H1 (cell line): ENCODE measurements around the gene RPSA. TPM values are rescaled to one million over a fixed set of nuclear protein-coding genes. Genes with fewer than 3 reads are reported as not detected.

Source experiments
- BACH1 ChIP-seq: IDR thresholded peaks from 2 replicates; pipeline ENCODE4 v1.6.1; 2012; ENCODE audit warnings: low read length, improper control_type of control experiment
- CHD7 ChIP-seq: fragments of 300-600 bp; sonication (generic); IDR thresholded peaks from 2 replicates; pipeline ENCODE4 v1.7.1; 2012; ENCODE audit warnings: low read length, moderate library complexity, mild to moderate bottlenecking, inconsistent platforms; ENCODE audit not compliant: insufficient replicate concordance
- FOSL1 ChIP-seq: IDR thresholded peaks from 2 replicates; pipeline ENCODE4 v1.6.1; 2011; ENCODE audit warnings: mild to moderate bottlenecking, low read depth, low read length, moderate library complexity; ENCODE audit not compliant: insufficient read depth
- RFX5 ChIP-seq: IDR thresholded peaks from 2 replicates; pipeline ENCODE4 v1.6.1; 2011; ENCODE audit warnings: low read depth, low read length, improper control_type of control experiment, borderline replicate concordance
- polyA plus RNA-seq, 7 experiments: library from polyadenylated mRNA; depleted of rRNA in 3 of 7; stranded (reverse) in 5 of 7; unstranded in 2 of 7; fragments of >200 nt in 5 of 7; fragments of 200-250 nt in 2 of 7; gene quantifications; 1 replicate in 5 of 7; 2 replicates in 1 of 7; 4 replicates in 1 of 7; pipeline versions ENCODE4 v1.2.1 to v1.2.3, GENCODE V29; 2011 to 2013; ENCODE audit warnings: missing spikeins in 2 of 7, mixed read lengths in 2 of 7
- total RNA-seq: library from RNA; stranded (reverse); fragmentation: NEBNext Ultra II Directional; extraction: Animal tissue kit (Norgen Biotek cat#: 25700); gene quantifications from 2 replicates; pipeline ENCODE4 v1.2.1, GENCODE V29; 2021

The RPSA gene
- total and polyA plus RNA-seq, 2 of the 8 experiments (the other 6 are each of a cell fraction or from before 2014, with no cell fraction given) = 2,661 to 7,468 TPM

GRCh38 chr3:39388153-39388552 is 18.4 kb upstream of the RPSA start (continued):
- TF ChIP-seq CHD7 = no peak
- no peak for TF ChIP-seq BACH1
- no peak for TF ChIP-seq RFX5
- TF ChIP-seq FOSL1 = no peak
